Heart left ventricle (tissue), 13 donors: ENCODE measurements around the gene RAB4A.

Experiments used
- POLR2A ChIP-seq, 2 donors: fragments of 450-650 bp; IDR thresholded peaks; one replicate each; pipeline ENCODE4 v1.6.1; 2017; ENCODE audit warnings: antibody characterized with exemption in 2 of 2, mild to moderate bottlenecking in 2 of 2, moderate library complexity in 2 of 2
- TF ChIP-seq, protein P1 (sequence below), 12 donors: fragments of 200-600 bp; sonication (generic) in 4 of 12; IDR thresholded peaks; one replicate each; pipeline versions ENCODE4 v1.5.0 to v1.8.0; 2018 to 2022; ENCODE audit warnings: antibody characterized with exemption in 12 of 12, mild to moderate bottlenecking in 5 of 12
- donor health status: ischemic (EF 13 %, LVEDD 7.1; RV severe dilation, severe dysfunction).
- donor health status: DM: no; HTN: yes; CAD: no.
- donor health status: DM: no; HTN: no; CAD: no.
- donor health status: ischemic (EF 25% LVEDD 6.9; RV normal size, moderate dysfunction).
- donor health status: ischemic (EF 25% LVEDD 5.7; RV mildly dilated, moderate dysfunction).
- donor health status: ischemic (EF 35%, LVEDD 5.7; RV mildly dilated, moderate dysfunction).
- donor health status: nonischemic (EF 11% LVEDD 7.7; RV severe dilation, severe dysfunction).
- donor health status: DM: yes; HTN: yes; CAD: no.
- donor health status: PGD.
- donor health status: ischemic (EF 29% LVEDD 5.4; RV normal size, mild dysfunction).
- donor health status: nonischemic (EF 23%, LVEDD 6.1; RV moderate dilation, normal function).

DNA sequence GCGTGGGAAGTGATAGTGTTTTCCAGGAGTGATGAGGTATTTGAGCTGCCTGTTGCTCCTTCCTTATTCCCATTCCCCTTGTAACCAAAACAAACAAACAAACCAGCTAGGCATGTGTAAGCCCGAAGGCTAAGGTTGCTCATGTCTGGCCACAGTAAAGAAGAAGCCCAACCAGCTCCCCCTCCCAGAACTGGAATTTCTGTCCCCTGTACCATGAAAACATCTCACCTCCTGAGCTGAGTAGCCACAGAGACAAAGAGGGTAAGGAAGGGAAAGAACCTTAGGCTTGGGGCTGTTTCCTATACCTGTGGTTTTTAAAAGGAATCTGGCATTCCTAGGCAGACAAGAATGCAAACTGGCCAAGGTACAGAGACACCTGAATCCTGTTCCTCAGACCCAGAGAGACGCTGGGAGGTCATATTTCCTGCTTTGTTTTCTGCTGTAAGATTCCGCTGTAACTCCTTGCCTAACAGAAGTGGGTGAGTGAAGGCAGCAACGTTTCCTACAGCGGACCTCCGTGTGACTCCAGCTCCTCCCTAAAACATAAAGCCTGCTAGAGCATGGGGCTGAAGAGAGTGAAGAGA, 41.7 kb upstream of the RAB4A start:
- TF ChIP-seq, protein P1, sequence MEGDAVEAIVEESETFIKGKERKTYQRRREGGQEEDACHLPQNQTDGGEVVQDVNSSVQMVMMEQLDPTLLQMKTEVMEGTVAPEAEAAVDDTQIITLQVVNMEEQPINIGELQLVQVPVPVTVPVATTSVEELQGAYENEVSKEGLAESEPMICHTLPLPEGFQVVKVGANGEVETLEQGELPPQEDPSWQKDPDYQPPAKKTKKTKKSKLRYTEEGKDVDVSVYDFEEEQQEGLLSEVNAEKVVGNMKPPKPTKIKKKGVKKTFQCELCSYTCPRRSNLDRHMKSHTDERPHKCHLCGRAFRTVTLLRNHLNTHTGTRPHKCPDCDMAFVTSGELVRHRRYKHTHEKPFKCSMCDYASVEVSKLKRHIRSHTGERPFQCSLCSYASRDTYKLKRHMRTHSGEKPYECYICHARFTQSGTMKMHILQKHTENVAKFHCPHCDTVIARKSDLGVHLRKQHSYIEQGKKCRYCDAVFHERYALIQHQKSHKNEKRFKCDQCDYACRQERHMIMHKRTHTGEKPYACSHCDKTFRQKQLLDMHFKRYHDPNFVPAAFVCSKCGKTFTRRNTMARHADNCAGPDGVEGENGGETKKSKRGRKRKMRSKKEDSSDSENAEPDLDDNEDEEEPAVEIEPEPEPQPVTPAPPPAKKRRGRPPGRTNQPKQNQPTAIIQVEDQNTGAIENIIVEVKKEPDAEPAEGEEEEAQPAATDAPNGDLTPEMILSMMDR (IDR thresholded peaks at IDR 0.05): no peak
- no peak for TF ChIP-seq POLR2A (IDR thresholded peaks at IDR 0.05)
